Suppressor macrophage treated with lipopolysaccharide for 1 hour (primary cell): ENCODE data around the gene CREB5.

Source experiments
- DNase-seq, 3 donors: peaks; one replicate each; pipeline ENCODE4 v3.0.0-alpha.2; 2020 to 2022

The CREB5 gene

DNA sequence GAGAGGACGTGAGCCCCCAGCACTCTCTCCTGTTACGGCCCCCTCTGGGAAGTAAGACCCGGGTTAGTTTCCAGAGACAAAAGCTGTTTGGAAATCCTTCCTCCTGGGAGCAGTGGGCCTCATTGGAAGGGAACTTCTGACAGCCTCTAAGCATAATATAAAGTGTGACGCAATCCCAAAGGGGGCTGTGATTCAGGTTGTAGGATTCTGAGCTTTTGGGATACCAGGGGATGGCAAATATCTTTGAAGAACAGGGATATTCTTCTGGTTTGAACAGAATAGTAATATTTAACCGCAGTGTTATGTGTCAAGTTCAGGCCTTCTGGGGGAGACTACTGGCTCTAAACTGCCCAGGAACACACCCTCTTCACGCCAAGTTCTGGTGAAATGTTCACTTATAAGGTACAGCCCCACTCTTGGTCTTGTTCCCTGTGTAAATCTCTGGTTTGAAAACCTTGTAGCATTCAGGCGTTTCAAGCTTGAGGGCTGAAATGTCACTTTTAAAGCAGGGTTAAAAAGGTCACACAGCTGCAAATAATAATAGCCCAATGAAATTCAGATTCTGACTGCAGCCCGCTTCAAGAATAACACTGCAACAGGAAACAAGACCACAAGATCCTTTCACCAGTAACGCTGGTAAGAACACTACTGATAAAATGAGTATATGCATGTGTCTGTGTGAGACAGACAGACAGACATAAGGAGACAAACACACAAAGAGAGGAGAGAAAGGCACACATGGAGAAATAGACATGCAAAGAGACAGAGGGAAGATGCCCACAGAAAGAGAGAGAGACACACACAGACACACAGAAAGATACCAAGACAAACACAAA is 69.0 kb downstream of the CREB5 start:
- no peak for DNase-seq

DNA sequence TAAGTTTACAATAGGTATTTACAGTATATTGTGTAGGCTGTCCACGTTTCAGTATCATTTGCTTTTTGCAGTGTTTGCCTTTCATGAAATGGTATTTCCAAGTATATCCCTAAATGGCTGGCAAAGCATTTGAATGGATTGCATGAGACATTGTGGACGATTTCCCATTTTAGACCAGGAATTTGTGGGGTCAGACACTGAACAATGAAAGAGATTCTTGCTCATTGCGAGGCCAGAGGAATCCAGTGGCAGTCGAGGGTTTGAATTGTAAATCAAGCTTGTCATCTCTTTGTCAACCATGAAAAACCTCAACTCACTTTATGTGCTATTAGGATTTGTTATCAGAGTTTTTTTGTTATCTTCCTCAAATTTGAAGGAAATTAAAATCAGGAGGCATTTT is 70.8 kb downstream of the CREB5 start:
- no peak for DNase-seq

DNA sequence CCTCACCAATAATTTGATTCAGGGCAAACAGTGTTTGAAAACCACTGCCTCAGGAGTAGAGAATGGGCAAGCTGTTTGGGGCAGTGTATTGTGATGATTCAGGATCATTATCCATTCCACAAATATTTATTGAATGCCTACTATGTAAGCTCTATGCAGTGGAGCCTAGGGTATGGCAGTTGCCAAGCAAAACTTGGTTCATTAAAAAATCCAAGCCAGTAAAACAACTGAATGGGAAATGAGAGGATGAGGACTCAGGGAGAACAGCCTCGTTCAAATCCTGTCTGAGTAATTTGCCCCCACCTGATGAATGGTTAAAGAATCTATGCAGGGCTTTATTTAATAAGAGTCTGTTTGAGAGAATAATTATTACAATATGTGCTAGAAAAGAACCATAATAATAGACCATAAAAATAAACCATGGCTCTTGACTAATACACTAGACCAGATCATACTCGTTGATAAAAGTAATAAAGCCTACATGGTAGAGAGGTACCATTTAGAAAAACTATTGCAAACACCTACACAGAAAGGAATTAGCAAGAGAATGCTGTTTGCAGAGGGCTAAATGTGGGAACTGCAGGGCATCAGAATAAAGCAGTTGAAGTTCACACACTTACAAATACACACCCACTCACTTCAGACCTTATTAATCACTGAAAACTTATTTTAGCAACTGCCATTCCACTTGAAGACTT is 71.7 kb downstream of the CREB5 start:
- no peak for DNase-seq

DNA sequence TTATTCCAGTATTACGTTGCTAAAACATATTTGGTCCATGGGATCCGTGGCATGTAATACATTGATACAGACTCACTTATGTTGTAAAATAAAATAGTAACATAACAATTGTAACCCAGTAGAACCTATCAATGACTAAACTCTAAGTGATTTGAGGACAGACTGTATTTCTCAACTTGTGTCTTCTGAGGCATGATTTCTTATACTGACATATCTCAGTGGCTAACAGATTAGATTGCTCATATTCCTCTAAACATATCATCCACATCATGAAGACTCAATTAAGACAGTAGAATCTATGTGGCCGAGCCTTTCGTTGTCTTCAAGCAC is 72.3 kb downstream of the CREB5 start:
- DNase-seq, result no peak

DNA sequence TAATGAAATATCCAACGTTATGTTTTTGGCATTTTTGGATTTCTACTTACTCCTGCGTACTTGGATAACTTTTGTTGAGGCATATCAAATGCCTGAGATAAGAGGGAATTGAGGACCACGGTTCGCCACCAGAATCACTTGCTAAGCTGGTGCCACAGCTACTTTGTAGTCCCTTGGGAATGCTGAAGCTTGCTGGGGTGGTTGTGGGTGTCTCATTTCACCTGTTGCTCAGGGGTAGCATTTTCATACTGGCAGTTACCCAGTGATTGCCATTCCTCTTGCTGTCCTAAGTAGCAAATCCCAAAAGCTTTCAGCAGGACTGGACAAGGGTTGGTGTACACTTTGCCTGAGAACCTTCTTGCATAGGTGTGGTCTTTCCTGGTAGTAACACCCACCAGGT is 75.2 kb downstream of the CREB5 start:
- DNase-seq, result no peak

DNA sequence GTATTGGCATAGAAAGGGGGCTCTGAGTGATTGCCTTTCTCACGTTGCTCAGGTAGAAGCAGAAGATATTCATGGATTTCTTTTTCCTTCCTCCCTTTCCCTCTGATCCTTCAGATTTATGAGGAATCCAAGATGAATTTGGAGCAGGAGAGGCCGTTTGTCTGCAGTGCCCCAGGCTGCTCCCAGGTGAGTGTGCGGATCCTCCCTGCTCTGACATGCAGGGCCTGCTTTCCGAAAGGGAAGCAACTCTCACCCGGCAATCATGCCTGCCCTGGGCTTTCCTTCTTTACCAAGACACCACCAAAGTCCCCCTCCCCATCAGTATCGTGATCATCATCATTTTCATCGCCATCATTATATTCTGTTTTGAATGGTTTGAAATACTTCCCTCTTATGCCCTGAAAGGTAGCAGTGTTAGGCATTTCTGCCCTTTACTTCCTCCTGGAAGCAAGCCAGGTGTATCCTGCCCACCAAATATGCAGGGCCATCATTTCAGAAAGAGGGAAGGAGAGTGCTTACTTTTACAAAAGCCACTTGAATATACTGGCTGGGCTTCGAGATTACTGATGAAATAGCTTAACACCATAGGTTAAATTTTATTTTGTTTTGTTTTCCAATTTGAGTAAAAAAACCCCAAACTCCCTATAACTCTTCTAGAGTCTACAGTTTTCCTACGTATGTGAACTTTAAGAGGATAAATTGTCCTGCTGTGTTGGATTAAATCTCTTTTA is 75.9 kb downstream of the CREB5 start:
- no peak for DNase-seq

DNA sequence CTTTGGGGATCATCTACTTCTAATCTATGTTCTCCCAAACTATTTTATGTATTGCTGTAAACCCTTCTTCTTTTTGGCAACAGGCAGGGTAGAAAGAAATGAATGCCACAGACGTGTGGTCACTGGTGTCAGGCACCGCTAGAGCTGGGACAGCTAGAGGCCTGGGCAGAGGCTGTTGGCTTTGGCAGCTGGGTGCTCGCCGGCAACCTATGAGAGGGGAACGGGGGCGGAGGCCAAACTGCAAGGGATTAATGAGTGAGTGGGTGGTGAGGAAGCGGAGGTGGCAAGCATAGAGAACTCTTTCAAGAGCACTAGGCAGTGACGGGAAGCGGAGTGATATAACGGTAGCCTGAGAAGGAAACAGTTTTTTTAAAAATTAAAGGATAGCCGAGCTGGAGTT is 78.5 kb downstream of the CREB5 start:
- no peak for DNase-seq

DNA sequence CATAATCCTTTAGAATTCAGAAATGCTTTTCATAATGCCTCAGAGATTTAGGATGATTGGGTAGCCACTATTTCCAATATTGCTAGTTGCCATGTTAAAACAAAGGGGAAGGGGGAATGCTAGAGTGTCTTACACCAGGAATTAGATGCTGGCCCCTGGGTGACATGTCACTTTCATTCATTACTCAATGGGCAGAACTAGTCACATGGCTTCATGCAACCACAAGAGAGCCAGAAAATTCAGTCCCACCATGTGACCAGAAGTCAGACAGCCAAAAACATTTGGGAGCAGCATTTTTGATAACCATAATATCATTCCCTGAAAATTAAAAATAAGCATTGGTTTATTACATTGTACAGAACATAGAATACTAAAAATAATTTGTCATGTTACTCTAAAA is 81.2 kb downstream of the CREB5 start:
- peak; percentile 18 to 39 (median 27) for DNase-seq

DNA sequence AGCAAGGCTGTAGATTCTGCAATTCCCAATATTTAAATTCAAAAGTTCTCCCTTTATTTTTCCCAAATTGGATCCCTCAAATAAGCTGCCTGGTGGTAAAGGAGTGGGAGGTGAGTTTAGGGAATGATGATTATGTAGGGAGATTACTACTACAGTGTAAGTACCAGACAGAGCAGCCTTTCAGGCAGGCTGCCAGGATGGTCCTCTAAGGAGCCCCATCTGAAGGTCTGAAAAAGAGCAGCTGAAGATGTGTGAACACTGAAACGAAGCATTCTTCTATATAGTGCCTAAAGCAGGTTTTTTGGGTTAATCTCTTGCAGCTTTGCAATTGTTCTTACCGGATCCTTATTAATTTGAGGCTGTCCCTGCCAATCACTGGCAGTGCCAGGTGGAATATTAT is 84.7 kb downstream of the CREB5 start:
- DNase-seq, result no peak

DNA sequence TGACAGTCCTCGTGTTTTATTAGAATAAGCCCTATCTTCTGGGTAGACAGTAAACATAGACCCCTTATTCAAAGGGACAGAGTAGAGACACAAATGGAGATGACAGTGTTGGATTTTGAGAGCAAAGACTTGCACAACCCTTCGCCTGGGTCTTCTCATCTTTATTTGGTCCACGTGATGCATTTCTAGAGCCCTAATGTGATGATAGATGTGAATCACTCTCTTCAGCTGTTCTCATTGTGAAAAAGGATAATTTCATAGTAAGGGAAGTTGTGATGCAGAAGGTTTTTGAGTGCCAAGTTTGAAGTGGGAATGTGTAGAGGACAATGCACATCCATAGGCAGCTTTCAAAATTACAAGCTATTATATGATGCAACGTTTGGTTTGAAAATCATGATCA is 86.3 kb downstream of the CREB5 start:
- DNase-seq, result peak in 1 of 3 donors; percentile 21

DNA sequence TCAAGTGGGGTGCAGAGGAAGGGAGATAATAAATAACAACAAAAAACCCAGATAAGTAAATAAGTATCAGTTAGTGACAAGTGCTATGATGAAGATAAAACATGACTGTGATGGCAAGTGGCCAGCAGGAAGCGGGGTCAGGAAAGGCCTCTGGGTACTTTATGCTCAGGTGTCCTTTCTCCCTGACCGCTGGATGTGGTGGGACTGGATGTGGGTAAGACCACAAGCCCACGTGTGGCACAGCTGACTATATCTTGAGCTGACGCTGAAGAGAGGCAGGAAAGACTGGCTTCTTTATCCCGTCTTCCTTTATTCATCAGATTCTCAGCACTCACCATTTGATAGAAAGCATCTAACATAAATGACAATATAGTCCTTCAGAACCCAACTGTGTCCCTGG is 87.8 kb downstream of the CREB5 start:
- DNase-seq, result no peak

DNA sequence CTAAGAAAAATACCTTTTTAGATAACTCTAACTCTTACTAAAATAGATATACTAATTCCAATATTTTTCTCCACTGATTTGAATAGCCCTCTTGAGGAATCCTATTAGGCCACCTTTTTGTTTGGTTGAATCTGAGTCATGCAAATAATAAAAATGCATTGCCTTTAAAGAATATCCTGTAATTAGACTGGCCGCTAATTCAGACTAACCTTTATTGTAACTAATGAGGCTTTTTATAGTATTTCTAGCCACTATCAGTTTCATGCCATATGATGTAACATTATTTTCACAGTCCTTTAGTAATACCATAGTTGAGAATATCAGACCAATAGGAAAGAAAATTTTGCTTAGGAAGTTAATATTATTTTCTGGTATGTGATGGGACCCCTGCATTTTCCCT is 90.1 kb downstream of the CREB5 start:
- DNase-seq, result no peak

DNA sequence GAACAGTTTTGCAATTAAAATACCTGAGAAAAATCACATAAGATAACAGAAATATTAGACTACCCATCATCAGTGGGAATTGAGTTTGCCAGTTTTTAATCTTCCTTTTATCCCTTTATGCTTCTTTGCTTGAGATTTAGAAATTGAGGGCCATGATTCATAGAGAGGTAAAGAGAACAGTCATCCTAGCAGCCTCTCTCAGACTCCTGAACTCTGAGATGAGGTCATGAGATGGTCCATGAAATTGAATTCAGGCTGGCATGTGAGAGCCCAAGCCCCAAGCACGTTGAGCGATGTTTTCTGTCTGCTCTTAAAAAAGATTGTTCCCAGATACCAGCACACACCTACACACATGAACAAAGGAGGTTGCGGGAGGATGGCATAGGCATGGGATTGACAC is 91.1 kb downstream of the CREB5 start:
- DNase-seq, result no peak

DNA sequence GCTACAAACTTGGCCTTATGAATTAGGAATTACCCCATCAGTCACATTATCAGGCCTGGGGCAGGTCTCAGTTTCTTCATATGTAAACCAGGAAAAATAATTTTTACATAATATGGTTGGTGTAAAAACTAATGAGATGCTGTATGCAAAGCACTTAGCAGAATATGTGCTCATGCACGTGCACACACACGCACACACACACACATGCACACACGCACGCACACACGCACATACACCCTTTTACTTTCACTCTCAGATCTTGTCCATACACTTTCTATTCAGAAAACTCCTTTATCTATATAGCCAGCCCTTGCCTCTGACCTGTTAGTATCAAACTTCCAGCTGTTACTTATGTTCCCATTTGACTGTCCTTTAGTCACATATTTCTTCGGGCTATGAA is 92.7 kb downstream of the CREB5 start:
- no peak for DNase-seq

DNA sequence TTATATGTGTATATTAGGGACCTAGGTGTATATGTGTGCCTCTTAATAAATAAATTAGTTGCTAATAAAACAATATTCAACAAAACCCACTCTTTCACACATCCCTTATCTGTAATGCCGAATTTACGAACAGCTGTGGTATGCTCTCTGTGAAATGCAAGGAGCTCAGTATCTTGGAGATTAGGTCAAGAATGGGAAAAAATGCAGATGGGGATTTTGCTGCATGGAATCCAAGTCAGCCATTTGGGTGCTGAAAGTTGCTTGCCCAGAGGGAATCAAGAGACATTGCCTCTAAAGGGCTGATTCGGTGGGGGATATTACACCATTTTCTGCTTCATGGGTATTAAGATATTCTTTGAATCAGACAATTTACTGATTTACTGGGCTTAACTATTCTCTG is 93.5 kb downstream of the CREB5 start:
- no peak for DNase-seq

DNA sequence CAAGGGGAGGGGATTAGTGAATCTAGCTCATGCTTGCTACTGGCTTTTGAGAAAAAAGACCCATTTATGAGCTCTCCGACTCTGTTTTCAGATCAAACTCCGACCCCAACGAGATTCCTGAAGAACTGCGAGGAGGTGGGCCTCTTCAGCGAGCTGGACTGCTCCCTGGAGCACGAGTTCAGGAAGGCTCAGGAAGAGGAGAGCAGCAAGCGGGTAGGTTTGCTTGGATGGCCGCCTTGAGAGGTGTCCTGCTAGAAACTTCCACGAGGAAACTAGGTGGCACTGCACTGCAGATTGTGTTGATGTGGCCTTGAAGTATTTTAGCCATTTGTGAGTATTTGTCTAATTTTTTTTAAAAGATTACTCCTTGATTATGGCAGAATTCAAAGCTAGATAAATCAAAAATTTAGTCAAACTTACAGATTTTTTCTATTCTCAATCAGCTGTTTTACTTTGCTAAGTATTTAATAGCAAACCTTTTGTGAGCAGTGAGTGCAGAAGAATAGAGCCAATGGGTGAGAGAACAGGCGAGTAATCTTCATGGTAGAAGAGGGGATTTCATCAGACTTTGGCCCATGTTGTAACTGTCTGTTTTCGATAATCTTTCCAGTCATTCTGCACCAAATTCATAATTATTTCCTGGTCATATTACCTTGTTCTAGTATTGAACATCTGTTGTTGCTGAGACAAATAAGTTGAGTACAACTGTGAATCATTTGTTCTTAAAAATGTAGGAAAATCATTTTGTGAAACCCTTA is 95.4 kb downstream of the CREB5 start:
- peak in 2 of 3 donors; percentile 26 to 27 for DNase-seq

DNA sequence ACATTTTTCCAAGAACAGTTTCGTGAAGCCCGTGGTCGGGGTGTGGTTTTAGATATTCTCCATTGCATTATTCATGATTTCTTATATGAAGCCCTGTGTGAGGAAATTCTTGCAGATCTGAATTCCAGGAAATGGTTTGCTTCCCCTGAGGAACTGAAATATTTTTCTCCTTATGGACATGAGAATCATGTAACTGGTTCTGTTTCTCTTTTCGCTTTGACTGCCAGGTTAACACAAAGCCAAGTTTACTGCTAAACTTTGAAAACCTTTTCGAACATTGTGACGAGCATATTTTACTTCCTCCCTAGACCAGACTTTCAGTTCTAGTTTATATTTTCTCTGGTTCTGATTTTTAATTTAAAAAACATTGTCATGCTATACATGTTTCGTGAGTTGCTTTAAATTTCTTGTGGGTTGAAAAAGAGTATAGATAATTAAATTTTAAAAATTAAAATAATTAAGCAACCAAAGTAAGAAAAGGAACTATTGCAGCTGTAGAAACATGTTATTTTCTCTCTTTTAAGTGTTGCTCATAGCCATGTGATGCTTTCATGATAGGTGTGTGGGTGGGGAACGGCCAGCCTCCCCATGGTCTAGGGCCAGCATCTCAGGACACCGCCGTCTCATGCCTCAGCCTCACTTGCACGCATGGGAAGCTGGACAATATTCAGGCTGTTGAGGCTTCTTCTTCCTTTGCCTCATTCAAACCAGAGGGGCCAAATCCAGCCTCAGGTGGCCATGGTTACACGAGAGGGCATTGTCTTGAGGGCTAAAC is 97.1 kb downstream of the CREB5 start:
- peak; percentile 93 to 96 (median 95) for DNase-seq

DNA sequence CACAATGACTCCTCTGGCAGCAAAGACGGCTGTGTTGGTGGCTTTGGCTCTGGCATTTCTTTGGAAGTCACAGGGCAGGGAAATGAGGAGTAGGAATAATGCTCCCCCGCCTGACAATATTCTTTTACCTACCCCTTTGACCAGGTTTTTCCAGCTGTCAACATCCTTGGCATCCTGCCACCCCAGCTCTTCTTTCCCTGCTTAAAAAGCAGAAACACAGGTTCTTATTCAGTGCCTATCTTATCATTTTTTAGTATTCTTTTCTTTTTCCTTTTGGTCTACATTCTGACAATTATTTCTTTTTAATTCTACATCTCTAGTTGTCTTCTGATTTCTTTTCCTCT is 97.7 kb downstream of the CREB5 start:
- DNase-seq, result no peak

DNA sequence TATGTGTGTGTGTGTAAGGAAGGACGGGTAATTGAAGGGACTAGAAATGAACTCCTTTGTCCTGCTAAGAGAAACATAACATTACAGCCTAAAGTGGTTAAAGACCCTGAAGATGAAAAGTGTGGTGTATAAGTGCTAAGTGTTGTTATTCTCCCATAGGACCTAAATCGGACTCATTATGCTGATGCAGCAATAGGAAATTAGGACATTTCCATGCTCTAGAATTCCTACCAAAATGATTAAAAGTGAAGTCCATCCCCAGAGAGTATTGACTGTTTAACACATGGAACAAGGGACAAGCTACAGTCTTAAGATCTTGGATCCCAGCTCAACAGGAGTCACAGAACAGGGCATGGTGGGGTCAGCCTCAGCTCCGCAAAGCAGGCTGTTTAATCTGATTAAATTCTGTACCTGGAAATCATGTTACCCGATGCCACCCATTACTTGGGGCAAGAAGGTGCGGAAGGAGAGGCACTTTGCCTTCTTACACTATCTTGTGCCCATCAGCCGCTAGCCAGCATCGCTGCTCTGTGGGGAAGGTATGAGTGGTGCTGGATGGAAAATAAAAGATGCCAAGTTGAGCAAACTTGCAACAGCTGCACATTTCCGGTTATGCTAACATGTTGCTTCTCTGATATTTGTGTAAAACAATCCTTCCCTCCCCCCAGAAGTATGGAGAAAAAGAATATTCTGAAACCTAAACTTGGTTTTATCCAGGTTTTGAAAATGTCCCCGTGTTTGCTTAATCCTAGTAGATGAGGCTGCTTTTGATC is 100.5 kb downstream of the CREB5 start:
- no peak for DNase-seq

DNA sequence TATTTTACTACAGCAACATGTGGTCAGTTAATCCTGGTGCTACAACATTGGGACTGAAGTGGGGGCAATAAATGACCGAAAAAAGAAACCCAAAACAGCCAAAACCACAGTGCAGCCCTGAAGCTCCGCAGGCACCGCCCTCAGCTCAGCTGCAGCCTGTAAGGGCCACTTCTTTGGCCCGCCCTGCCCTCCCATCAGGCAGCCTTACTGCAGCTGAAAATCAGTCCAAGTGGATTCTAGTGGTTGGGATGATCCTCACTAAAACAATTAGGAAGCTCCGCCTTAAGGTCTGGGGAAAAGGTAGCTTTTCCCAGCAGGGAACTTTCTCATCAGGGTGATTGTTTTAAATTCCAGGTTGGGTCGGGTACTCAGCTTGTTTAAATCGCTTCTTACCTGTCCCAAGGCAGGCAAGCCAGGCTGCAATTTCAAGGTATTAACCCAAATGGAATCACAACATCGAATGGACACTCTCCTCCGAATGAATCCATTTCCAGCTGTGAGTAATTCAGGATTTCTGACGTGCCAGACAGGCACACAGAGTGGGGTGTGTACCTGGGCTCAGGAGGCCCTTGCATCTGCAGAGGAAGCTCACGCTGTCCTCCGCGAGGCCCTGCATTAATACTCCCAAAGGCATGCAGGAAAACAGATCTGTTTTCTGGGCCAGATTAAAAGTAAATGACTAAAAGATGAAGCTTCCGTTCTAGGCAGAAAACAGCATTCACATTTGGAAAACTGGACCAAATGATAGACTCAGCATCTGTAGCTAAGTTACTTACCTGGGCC is 104.3 kb downstream of the CREB5 start:
- no peak for DNase-seq

DNA sequence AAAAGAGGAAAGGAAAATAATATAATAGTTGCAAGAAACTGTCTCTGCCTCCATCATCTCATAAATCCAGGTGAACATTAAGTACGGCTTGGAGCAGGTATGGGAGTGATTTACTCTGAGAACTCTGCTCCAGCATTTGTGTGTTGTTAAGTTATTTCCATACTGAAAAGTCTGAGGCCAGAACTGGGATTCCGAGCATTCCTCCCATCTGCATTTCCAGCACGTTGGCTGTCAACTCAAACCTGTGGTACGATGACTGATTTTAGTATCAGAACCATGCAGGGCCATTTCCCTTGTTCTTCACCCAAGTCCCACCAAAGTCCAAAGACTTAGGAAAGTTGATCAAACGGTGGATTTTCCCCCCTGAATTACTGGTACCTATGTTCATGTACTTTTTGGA is 104.9 kb downstream of the CREB5 start:
- no peak for DNase-seq
